Measurements from ENCODE around the gene LHCGR. TPM values are rescaled to one million over a fixed set of nuclear protein-coding genes. Genes with fewer than 3 reads are reported as not detected.

The LHCGR gene
- total RNA-seq, 4 donors from 2014 or later, result not detected

DNA sequence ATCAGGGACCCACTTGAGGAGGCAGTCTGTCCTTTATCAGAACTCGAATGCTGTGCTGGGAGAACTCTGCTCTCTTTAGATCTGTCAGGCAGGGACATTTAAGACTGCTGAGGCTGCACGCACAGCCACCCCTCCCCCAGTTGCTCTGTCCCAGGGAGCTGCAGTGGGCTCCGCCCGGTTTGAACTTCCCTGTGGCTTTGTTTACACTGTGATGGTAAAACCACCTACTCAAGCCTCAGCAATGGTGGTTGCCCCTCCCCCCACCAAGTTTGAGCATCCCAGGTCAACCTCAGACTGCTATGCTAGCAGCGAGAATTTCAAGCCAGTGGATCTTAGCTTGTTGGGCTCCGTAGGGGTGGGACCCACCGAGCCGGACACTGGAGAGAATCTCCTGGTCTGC is 11.8 kb upstream of the LHCGR start:
- no peaks in the 10 kb centered on the region for H3K36me3 ChIP-seq
- in situ Hi-C loops (cut with MboI; ENCODE audit: low pct_ligation_motif_present in 1 of 4, low pct_unique_long_range_greater_than_20kb in 1 of 4, low sequenced_read_pairs in 3 of 4), result no loop called here
- no peak for DNase-seq
- no peak overlapping the region for H3K27ac ChIP-seq
- no peaks in the 10 kb centered on the region for H3K4me1 ChIP-seq
- no peak for TF ChIP-seq POLR2AphosphoS5 (IDR thresholded peaks at IDR 0.05)
- no peak for TF ChIP-seq EP300 (IDR thresholded peaks at IDR 0.05; ENCODE audit: low read depth)
- TF ChIP-seq CTCF (IDR thresholded peaks at IDR 0.05), result no peak
- no peak for TF ChIP-seq POLR2A (IDR thresholded peaks at IDR 0.05)
- H3K4me3 ChIP-seq, result no peak overlapping the region
- no peaks in the 10 kb centered on the region for H3K27me3 ChIP-seq
- WGBS, 2 donors (ENCODE audit: low coverage in 1 of 2), result 43% methylated on average over 8 of the region's 8 CpGs; no CpG with 5 or more reads in 1 of the 2 donors
- H3K9me3 ChIP-seq, result no peaks in the 10 kb centered on the region
- intact Hi-C loops (cut with DNase I; ENCODE audit: low total_unique reads), result no loop called here

DNA sequence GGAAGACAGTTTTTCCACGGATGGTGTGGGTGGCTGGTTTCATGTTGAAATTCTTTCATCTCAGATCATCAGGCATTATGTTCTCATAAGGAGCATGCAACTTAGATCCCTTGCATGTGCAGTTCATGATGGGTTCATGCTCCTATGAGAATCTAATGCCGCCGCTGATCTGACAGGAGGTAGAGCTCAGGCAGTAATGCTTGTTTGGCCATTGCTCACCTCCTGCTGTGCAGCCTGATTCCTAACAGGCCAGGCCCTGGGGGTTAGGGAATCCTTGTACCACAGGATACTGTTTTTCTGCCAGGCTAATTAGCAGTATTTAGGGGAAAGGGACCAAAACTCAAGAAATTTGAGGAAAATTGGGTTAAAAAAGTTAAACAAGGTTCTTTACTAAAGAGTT is 5.3 kb upstream of the LHCGR start:
- intact Hi-C loops (cut with DNase I; ENCODE audit: low total_unique reads) (no loop called here), in situ Hi-C loops (cut with MboI; ENCODE audit: low pct_ligation_motif_present in 1 of 4, low pct_unique_long_range_greater_than_20kb in 1 of 4, low sequenced_read_pairs in 3 of 4) (no loop called here)
- no peaks in the 10 kb centered on the region for H3K4me1 ChIP-seq
- no peak for DNase-seq
- no peaks in the 10 kb centered on the region for H3K9me3 ChIP-seq
- peaks cover 5% of the 10 kb centered on the region for H3K27me3 ChIP-seq
- no peak for TF ChIP-seq CTCF (IDR thresholded peaks at IDR 0.05)
- TF ChIP-seq POLR2AphosphoS5 (IDR thresholded peaks at IDR 0.05), result no peak
- TF ChIP-seq POLR2A (IDR thresholded peaks at IDR 0.05), result no peak
- no peak for TF ChIP-seq EP300 (IDR thresholded peaks at IDR 0.05; ENCODE audit: low read depth)
- H3K36me3 ChIP-seq, result no peaks in the 10 kb centered on the region
- 78 to 89% methylated on average over 3 of the region's 3 CpGs for WGBS, 2 donors (ENCODE audit: low coverage in 1 of 2)
- H3K4me3 ChIP-seq, result no peak overlapping the region
- H3K27ac ChIP-seq, result no peak overlapping the region

DNA sequence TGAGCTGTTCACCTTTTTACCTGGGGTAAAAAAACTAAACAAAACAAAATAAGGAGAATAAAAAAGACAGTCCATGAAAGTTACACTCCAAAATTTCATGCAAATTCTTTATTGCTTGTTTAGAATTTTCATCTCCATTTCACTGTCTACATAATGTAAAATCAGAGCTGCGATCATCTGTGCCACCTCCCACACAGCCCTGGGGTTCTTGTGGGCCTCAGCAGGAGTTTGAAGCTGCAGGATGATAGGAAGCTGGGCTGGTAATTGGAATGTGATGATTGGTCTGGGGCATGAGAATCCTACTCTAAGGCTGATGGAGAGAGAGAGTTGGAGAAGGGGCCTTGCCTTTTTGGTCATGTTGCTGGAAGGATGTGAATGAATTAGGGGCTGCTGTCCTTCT is 4.2 kb upstream of the LHCGR start:
- Histone ChIP-seq H3K27ac (no peak overlapping the region), H3K4me3 (no peak overlapping the region), H3K9me3 (no peaks in the 10 kb centered on the region), H3K27me3 (peaks cover 16% of the 10 kb centered on the region), H3K4me1 (no peaks in the 10 kb centered on the region), H3K36me3 (no peaks in the 10 kb centered on the region)
- intact Hi-C loops (cut with DNase I; ENCODE audit: low total_unique reads), result no loop called here
- DNase-seq, result no peak
- in situ Hi-C loops (cut with MboI; ENCODE audit: low pct_ligation_motif_present in 1 of 4, low pct_unique_long_range_greater_than_20kb in 1 of 4, low sequenced_read_pairs in 3 of 4), result no loop called here
- TF ChIP-seq EP300 (IDR thresholded peaks at IDR 0.05; ENCODE audit: low read depth), result no peak
- no peak for TF ChIP-seq POLR2AphosphoS5 (IDR thresholded peaks at IDR 0.05)
- TF ChIP-seq CTCF (IDR thresholded peaks at IDR 0.05), result no peak
- TF ChIP-seq POLR2A (IDR thresholded peaks at IDR 0.05), result no peak
- 88 to 100% methylated on average over 1 of the region's 1 CpG for WGBS, 2 donors (ENCODE audit: low coverage in 1 of 2)

DNA sequence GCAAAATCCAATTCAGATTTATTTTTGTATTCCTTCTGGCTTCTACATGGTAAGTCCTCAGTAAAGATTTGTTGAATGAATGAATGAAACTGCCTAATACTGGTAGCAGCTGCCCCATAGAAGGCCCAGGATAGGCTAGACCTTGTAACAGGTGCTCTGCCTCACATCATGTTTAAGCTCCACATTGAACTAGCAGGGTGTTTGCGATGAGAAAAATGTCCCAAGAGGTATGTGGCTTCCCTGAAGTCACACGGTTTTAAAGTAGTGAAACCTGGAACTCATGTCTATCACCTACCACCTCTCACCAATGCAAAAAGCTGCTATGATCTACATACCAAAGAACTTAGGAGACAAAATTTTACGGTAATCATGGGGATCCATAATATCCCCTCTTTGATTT is 765 bp upstream of the LHCGR start:
- no peaks in the 10 kb centered on the region for H3K4me1 ChIP-seq
- intact Hi-C loops (cut with DNase I; ENCODE audit: low total_unique reads) (no loop called here), in situ Hi-C loops (cut with MboI; ENCODE audit: low pct_ligation_motif_present in 1 of 4, low pct_unique_long_range_greater_than_20kb in 1 of 4, low sequenced_read_pairs in 3 of 4) (no loop called here)
- no peak overlapping the region for H3K4me3 ChIP-seq
- TF ChIP-seq POLR2A (IDR thresholded peaks at IDR 0.05) (no peak), EP300 (IDR thresholded peaks at IDR 0.05; ENCODE audit: low read depth) (no peak), CTCF (IDR thresholded peaks at IDR 0.05) (no peak), POLR2AphosphoS5 (IDR thresholded peaks at IDR 0.05) (no peak)
- H3K27me3 ChIP-seq, result peaks cover 29% of the 10 kb centered on the region
- H3K36me3 ChIP-seq, result no peaks in the 10 kb centered on the region
- H3K9me3 ChIP-seq, result no peaks in the 10 kb centered on the region
- no peak for DNase-seq
- H3K27ac ChIP-seq, result no peak overlapping the region
- WGBS, 2 donors (ENCODE audit: low coverage in 1 of 2), result 31 to 42% methylated on average over 2 to 3 of the region's 3 CpGs
